ENCODE measurements around the gene IPPK. TPM values are rescaled to one million over a fixed set of nuclear protein-coding genes. Genes with fewer than 3 reads are reported as not detected.

Gene IPPK
- total RNA-seq, 4 donors from 2014 or later: 8.0 to 18.8 (median 11.0) TPM

- H3K36me3 ChIP-seq: peaks cover 0 to 20% (median 0%) of the 10 kb centered on the region in 3 donors
- no peak for TF ChIP-seq POLR2A (IDR thresholded peaks at IDR 0.05)
- TF ChIP-seq EP300 (IDR thresholded peaks at IDR 0.05): no peak
- TF ChIP-seq CTCF (IDR thresholded peaks at IDR 0.05): no peak
- 62 to 73% methylated on average over 2 of the region's 2 CpGs for WGBS, 2 donors
Measured at GRCh38 chr9:92704528-92704927, 34.6 kb upstream of the IPPK start.

GRCh38 chr9:92696619-92697018 is 26.7 kb upstream of the IPPK start:
- peaks cover 0 to 60% (median 4%) of the 10 kb centered on the region in 4 donors for H3K9me3 ChIP-seq
- WGBS, 2 donors: 82 to 85% methylated on average over 1 of the region's 1 CpG
- H3K4me3 ChIP-seq: no peak overlapping the region
- no peaks in the 10 kb centered on the region for H3K36me3 ChIP-seq
- DNase-seq (ENCODE audit: low spot score in 2 of 2): no peak
- H3K27me3 ChIP-seq: no peaks in the 10 kb centered on the region
- no peaks in the 10 kb centered on the region for H3K4me1 ChIP-seq
- H3K27ac ChIP-seq: no peak overlapping the region
- no peak for TF ChIP-seq POLR2A (IDR thresholded peaks at IDR 0.05)

More at GRCh38 chr9:92704528-92704927, 34.6 kb upstream of the IPPK start:
- Histone ChIP-seq H3K4me3 (no peak overlapping the region), H3K9me3 (no peaks in the 10 kb centered on the region), H3K27me3 (no peaks in the 10 kb centered on the region), H3K4me1 (no peaks in the 10 kb centered on the region), H3K27ac (no peak overlapping the region)
- no peak for DNase-seq (ENCODE audit: low spot score in 2 of 2)

GRCh38 chr9:92686954-92687353 is 17.0 kb upstream of the IPPK start:
- H3K27ac ChIP-seq: no peak overlapping the region
- TF ChIP-seq CTCF (IDR thresholded peaks at IDR 0.05): no peak
- no peak for TF ChIP-seq EP300 (IDR thresholded peaks at IDR 0.05)
- no peak for TF ChIP-seq POLR2A (IDR thresholded peaks at IDR 0.05)
- no peaks in the 10 kb centered on the region for H3K36me3 ChIP-seq
- no peak for DNase-seq (ENCODE audit: low spot score in 2 of 2)
- no peaks in the 10 kb centered on the region for H3K4me1 ChIP-seq
- no peak overlapping the region for H3K4me3 ChIP-seq
- no peaks in the 10 kb centered on the region for H3K27me3 ChIP-seq
- WGBS, 2 donors: 61 to 77% methylated on average over 3 of the region's 3 CpGs
- H3K9me3 ChIP-seq: peaks cover 0 to 32% (median 7%) of the 10 kb centered on the region in 4 donors

- WGBS, 2 donors: 78 to 79% methylated on average over 5 of the region's 5 CpGs
- Histone ChIP-seq H3K27ac (no peak overlapping the region), H3K4me3 (no peak overlapping the region), H3K36me3 (no peaks in the 10 kb centered on the region), H3K4me1 (no peaks in the 10 kb centered on the region), H3K9me3 (peaks cover 0 to 12% (median 1%) of the 10 kb centered on the region in 4 donors), H3K27me3 (no peaks in the 10 kb centered on the region)
- no peak for DNase-seq (ENCODE audit: low spot score in 2 of 2)
- no peak for TF ChIP-seq CTCF (IDR thresholded peaks at IDR 0.05)
- TF ChIP-seq POLR2A (IDR thresholded peaks at IDR 0.05): no peak
- TF ChIP-seq EP300 (IDR thresholded peaks at IDR 0.05): no peak
Measured at GRCh38 chr9:92685022-92685421, 15.1 kb upstream of the IPPK start.

GRCh38 chr9:92682269-92682668 is 12.3 kb upstream of the IPPK start:
- WGBS, 2 donors: 94 to 95% methylated on average over 8 of the region's 8 CpGs
- Histone ChIP-seq H3K36me3 (no peaks in the 10 kb centered on the region), H3K27ac (no peak overlapping the region), H3K9me3 (no peaks in the 10 kb centered on the region), H3K4me3 (no peak overlapping the region), H3K27me3 (no peaks in the 10 kb centered on the region), H3K4me1 (no peaks in the 10 kb centered on the region)
- TF ChIP-seq POLR2A (IDR thresholded peaks at IDR 0.05): no peak
- no peak for TF ChIP-seq EP300 (IDR thresholded peaks at IDR 0.05)
- TF ChIP-seq CTCF (IDR thresholded peaks at IDR 0.05): no peak
- no peak for DNase-seq (ENCODE audit: low spot score in 2 of 2)

Measured in tibial nerve (tissue), 4 donors.